Gastrocnemius medialis (tissue), 4 donors: Measurements from ENCODE around the gene AMT. TPM values are rescaled to one million over a fixed set of nuclear protein-coding genes. Genes with fewer than 3 reads are reported as not detected.

Experiments used
- ATAC-seq, 2 donors: fragments of 150-250 bp; one replicate each; pipeline ENCODE4 v1.9.1; 2016
- DNase-seq, 2 donors: peaks; one replicate each; pipeline ENCODE4 v3.0.0-alpha.2; 2019
- H3K27ac ChIP-seq, 4 donors: fragments of 200-600 bp; sonication (generic); 1 replicate in 1 of 4; 2 replicates in 3 of 4; pipeline ENCODE4 v1.5.1; 2016 to 2018; ENCODE audit warnings: mild to moderate bottlenecking in 2 of 4, moderate library complexity in 1 of 4
- H3K27me3 ChIP-seq, 3 donors: fragments of 200-600 bp; sonication (generic) in 2 of 3; 1 replicate in 1 of 3; 2 replicates in 2 of 3; pipeline versions ENCODE4 v1.5.1 to v1.6.0; 2016 to 2019; ENCODE audit warnings: mild to moderate bottlenecking in 1 of 3, moderate library complexity in 1 of 3
- H3K36me3 ChIP-seq, 2 donors: fragments of 200-600 bp; sonication (generic) in 1 of 2; one replicate each; pipeline ENCODE4 v1.5.1; 2017 to 2018
- H3K4me1 ChIP-seq, 2 donors: fragments of 200-600 bp; sonication (generic) in 1 of 2; one replicate each; pipeline ENCODE4 v1.5.1; 2016 to 2017; ENCODE audit warnings: mild to moderate bottlenecking in 2 of 2
- H3K4me3 ChIP-seq, 4 donors: fragments of 200-600 bp; sonication (generic) in 3 of 4; 1 replicate in 1 of 4; 2 replicates in 3 of 4; pipeline ENCODE4 v1.5.1; 2016 to 2019; ENCODE audit warnings: mild to moderate bottlenecking in 2 of 4
- H3K9me3 ChIP-seq, 3 donors: fragments of 200-600 bp; sonication (generic) in 2 of 3; 1 replicate in 1 of 3; 2 replicates in 2 of 3; pipeline ENCODE4 v1.5.1; 2016 to 2019
- POLR2A ChIP-seq, 2 donors: fragments of 450-650 bp; IDR thresholded peaks; one replicate each; pipeline ENCODE4 v1.6.1; 2017; ENCODE audit warnings: antibody characterized with exemption in 2 of 2, mild to moderate bottlenecking in 2 of 2, moderate library complexity in 2 of 2
- in situ Hi-C, 4 donors: fragments of 200-750 bp; cut with MboI; loops; one replicate each; pipeline versions ENCODE4 v1.15.0 to v1.8.0; 2017; ENCODE audit warnings: low sequenced_read_pairs in 4 of 4
- intact Hi-C: fragments of 100-400 bp; cut with DNase I; formaldehyde crosslinking; loops from one replicate; pipeline ENCODE4 v1.15.1; 2023; ENCODE audit warnings: low total_unique reads
- total RNA-seq, 4 donors: library from RNA; depleted of rRNA; stranded (reverse); fragments of >200 nt; gene quantifications; one replicate each; pipeline versions ENCODE4 v1.1.0 to v1.2.3, GENCODE V29; 2016
- TF ChIP-seq, protein P1 (sequence below), 5 experiments: fragments of 450-650 bp in 3 of 5; fragments of 200-600 bp in 2 of 5; sonication (generic) in 2 of 5; IDR thresholded peaks in 4 of 5; conservative IDR thresholded peaks in 1 of 5; 1 replicate in 4 of 5; 2 replicates in 1 of 5; pipeline ENCODE4 v1.5.1; 2016 to 2019; ENCODE audit warnings: antibody characterized with exemption in 5 of 5, mild to moderate bottlenecking in 3 of 5, moderate library complexity in 3 of 5

The AMT gene
- total RNA-seq, 4 donors from 2014 or later: 0.52 to 1.3 (median 1.1) TPM; not detected in 1

- H3K4me1 ChIP-seq: peaks cover 14 to 22% of the 10 kb centered on the region in 2 donors
- ATAC-seq: no peak
- DNase-seq: no peak
- intact Hi-C loops (no loop called here), in situ Hi-C loops (no loop called here)
- H3K9me3 ChIP-seq: no peaks in the 10 kb centered on the region
- H3K36me3 ChIP-seq: no peaks in the 10 kb centered on the region
- TF ChIP-seq, protein P1, sequence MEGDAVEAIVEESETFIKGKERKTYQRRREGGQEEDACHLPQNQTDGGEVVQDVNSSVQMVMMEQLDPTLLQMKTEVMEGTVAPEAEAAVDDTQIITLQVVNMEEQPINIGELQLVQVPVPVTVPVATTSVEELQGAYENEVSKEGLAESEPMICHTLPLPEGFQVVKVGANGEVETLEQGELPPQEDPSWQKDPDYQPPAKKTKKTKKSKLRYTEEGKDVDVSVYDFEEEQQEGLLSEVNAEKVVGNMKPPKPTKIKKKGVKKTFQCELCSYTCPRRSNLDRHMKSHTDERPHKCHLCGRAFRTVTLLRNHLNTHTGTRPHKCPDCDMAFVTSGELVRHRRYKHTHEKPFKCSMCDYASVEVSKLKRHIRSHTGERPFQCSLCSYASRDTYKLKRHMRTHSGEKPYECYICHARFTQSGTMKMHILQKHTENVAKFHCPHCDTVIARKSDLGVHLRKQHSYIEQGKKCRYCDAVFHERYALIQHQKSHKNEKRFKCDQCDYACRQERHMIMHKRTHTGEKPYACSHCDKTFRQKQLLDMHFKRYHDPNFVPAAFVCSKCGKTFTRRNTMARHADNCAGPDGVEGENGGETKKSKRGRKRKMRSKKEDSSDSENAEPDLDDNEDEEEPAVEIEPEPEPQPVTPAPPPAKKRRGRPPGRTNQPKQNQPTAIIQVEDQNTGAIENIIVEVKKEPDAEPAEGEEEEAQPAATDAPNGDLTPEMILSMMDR (IDR thresholded peaks at IDR 0.05 in 4 of 5, conservative IDR thresholded peaks at IDR 0.05 in 1 of 5): no peak
- no peak for TF ChIP-seq POLR2A (IDR thresholded peaks at IDR 0.05)
- no peak overlapping the region for H3K4me3 ChIP-seq
- H3K27me3 ChIP-seq: no peaks in the 10 kb centered on the region
- H3K27ac ChIP-seq: peak overlapping the region in 3 of 4 donors; percentile 37 to 54 (median 45)
Measured at GRCh38 chr3:49461443-49462171, 39.3 kb upstream of the AMT start.

DNA sequence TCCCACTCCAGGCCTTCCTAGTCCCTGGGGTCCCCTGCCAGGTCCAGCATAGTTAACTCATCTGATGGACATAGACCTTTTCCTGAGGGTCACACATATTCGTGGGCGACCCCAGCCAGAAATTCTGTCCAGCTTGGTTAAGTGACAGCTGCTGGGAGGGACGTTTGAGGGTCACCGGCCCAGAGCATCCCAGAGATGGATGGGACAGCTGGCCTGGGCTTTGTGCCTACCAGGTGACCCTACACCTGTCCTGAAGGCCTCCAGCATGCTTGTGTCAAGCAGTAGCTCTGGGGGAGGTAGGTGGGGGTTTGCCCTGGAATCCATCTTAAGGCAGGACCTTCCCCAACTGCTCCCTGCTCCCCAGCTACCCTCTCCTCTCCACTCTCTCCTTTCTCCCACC lies 38.7 kb upstream of the AMT start:
- ATAC-seq: no peak
- Histone ChIP-seq H3K27ac (no peak overlapping the region), H3K4me1 (peaks cover 14 to 22% of the 10 kb centered on the region in 2 donors), H3K27me3 (no peaks in the 10 kb centered on the region), H3K9me3 (no peaks in the 10 kb centered on the region), H3K36me3 (no peaks in the 10 kb centered on the region), H3K4me3 (no peak overlapping the region)
- intact Hi-C loops (no loop called here), in situ Hi-C loops (no loop called here)
- DNase-seq: no peak
- TF ChIP-seq, protein P1 (IDR thresholded peaks at IDR 0.05 in 4 of 5, conservative IDR thresholded peaks at IDR 0.05 in 1 of 5): no peak
- TF ChIP-seq POLR2A (IDR thresholded peaks at IDR 0.05): no peak

DNA sequence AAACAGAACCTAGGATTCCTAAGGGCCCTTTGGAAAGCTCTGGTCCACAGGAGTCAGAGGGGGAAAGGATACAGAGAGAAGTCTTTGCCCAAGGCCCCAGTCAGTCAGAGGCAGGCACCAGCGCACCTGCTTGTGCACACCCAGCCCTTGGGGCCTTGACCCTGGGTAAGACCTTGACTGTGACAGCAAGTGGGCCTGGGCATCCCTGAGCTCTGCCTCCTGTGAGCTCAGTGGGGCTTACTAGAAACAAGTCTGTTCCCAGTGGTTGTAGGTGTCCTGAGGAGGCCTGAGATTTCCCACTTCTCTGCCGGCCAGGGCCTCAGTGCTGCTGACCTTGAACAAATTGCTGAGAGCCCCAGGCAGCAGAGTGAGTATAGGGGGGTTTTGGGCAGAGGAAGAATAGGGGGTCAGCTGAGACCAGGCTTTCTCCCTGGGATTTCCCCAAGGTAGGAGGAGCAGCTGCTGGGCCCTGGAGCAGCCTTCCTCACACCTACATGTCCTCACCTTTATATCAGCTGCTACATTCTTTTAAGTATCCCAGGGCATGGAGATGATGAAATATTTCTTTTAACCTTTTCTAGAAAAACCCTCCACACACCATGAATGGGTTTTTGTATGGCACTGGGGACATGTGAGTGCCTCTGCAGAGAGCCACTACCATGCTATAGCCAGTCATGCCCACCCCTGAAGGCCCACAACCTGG lies 38.1 kb upstream of the AMT start:
- TF ChIP-seq POLR2A (IDR thresholded peaks at IDR 0.05): no peak
- TF ChIP-seq, protein P1 (IDR thresholded peaks at IDR 0.05 in 4 of 5, conservative IDR thresholded peaks at IDR 0.05 in 1 of 5): no peak
- DNase-seq: no peak
- no peak for ATAC-seq
- H3K36me3 ChIP-seq: no peaks in the 10 kb centered on the region
- H3K9me3 ChIP-seq: no peaks in the 10 kb centered on the region
- intact Hi-C loops (no loop called here), in situ Hi-C loops (no loop called here)
- H3K27ac ChIP-seq: no peak overlapping the region
- no peaks in the 10 kb centered on the region for H3K27me3 ChIP-seq
- H3K4me1 ChIP-seq: peaks cover 15 to 26% of the 10 kb centered on the region in 2 donors
- no peak overlapping the region for H3K4me3 ChIP-seq

- intact Hi-C loops: loop anchor here (5.0 kb wide), 2 partner anchors 61 to 81 kb away; no protein-coding TSS in a partner anchor
- H3K27me3 ChIP-seq: no peaks in the 10 kb centered on the region
- H3K4me1 ChIP-seq: peaks cover 20 to 29% of the 10 kb centered on the region in 2 donors
- H3K4me3 ChIP-seq: no peak overlapping the region
- H3K9me3 ChIP-seq: no peaks in the 10 kb centered on the region
- in situ Hi-C loops: loop anchor here in 1 of 4 donors (10.0 kb wide), 2 partner anchors 78 to 292 kb away; partner anchors contain the start of gene CCDC71
- no peak overlapping the region for H3K27ac ChIP-seq
- TF ChIP-seq, protein P1 (IDR thresholded peaks at IDR 0.05 in 4 of 5, conservative IDR thresholded peaks at IDR 0.05 in 1 of 5): no peak
- TF ChIP-seq POLR2A (IDR thresholded peaks at IDR 0.05): no peak
- ATAC-seq (no peak), DNase-seq (no peak)
- H3K36me3 ChIP-seq: no peaks in the 10 kb centered on the region
Measured at GRCh38 chr3:49456466-49456865, 34.2 kb upstream of the AMT start.
